Measurements from ENCODE around the gene CTSF.

- no peak for TF ChIP-seq CTCF (IDR thresholded peaks at IDR 0.05; ENCODE audit: low read length)
- no peak for TF ChIP-seq EZH2 (IDR thresholded peaks at IDR 0.05; ENCODE audit: borderline replicate concordance, low read length)
These were observed 17.7 kb upstream of the CTSF start for GRCh38 chr11:66586136-66586535.
